ENCODE results near the gene CLSTN2.

CLSTN2 gene

DNA sequence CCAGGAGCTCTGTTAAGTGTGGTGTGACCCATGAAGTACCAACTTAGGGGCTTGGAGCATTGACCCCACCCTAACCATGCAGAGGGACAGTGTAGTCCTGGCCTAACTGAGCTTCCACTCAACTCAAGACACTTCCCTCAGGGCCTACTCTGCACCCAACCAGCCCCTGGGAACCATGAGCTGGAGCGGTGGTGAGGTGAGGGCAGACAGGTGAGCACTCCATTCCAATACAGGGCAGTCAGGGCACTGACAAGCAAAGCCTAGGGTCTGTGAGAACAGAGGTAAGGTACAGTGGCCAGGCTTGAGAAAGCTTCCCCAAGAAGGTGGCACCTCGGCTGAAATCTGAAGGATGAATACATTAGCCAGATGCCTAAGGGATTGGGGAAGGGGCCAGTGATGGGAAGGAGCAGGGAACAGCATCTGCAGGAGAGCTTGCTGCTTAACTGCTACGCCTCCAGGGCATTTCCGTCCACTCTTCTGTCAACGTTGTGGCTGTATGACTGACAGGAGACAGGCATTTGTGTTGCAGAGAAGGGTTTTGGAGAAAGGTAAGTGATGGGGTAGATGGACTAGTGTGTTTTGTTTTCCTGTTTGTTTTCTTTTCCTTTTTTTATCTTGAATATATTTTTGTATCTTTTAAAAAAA is 499.4 kb downstream of the CLSTN2 start:
- DNase-seq: no peak

- DNase-seq: no peak
Measured at GRCh38 chr3:140436421-140436820, 501.4 kb downstream of the CLSTN2 start.

DNA sequence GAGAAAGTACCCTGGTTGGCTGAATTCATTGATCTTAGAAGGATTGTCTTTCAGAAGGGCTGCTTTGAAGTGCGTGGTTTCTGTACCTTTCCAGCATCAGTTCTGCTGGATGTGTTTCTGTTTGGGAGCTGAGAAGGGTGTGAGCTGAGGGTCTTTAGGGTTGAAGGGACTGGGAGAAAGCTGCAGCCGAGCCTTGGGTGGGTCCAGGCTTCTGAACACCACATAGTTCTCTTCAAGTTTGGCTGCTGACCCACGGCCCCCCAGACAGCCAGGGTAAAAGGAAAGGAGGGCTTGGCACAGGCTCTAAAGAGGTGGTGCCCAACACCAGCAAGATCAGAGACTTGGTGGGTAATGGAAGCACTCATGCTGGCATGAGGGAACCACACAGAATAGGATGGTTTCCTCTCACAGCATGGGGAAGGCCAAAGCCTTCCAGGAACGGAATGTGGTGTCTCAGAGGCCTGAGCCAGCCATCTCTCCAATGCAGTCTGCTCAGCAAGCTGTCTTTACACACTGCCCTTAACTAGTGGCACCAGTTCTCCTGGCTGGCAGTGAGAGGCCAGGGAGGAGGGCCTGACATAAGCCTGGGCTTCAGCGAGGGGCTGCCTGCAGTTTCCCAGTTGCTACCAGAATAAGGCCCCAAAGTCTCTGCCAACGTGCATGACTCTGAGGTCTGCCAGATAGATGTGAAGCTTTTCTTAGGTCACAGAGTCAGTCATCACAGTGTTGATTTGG is 503.9 kb downstream of the CLSTN2 start:
- DNase-seq: no peak

- no peak for DNase-seq
Measured at GRCh38 chr3:140439527-140439926, 504.5 kb downstream of the CLSTN2 start.

DNA sequence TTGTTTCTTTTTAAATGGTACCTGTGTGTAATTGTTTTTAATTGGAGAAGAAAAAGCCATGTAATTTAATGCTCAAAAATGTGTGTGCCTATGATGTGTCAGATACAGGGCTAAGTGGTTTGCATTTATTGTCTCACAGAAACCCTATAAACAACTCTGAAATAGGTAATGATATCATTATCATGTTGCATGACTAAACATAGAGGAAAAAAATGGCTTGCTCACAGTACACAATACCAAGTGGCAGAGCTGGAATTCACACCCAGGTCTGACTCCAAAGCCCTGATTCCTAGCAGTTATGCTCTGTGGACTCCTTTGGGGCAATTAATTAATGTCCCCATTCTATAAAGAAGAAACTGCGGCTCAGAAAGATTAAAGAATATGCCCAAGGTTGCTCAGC is 505.5 kb downstream of the CLSTN2 start:
- no peak for DNase-seq

- no peak for DNase-seq
Measured at GRCh38 chr3:140441006-140441405, 506.0 kb downstream of the CLSTN2 start.

GRCh38 chr3:140442621-140443020 is 507.6 kb downstream of the CLSTN2 start:
- no peak for DNase-seq

DNA sequence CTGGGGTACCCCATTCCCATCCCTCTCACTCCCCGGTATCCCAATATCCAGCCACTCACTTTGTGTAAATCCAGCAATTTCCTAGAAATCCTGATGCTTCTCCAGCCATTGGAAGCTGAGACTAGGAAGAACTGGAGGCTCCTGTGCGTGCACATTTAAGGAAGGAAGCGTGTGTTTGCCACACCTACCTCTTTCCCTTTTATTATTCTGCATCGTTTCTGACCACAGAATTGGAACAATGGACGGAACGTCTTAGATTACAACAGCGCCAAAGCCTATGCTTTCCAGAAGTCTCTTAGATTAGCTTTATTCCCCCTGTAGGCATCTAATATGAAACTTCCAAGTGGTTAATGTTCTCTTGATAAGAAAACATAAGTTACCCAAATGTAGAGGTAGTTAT is 508.1 kb downstream of the CLSTN2 start:
- DNase-seq: no peak

GRCh38 chr3:140443806-140444205 is 508.8 kb downstream of the CLSTN2 start:
- DNase-seq: no peak

GRCh38 chr3:140446734-140447133 is 511.7 kb downstream of the CLSTN2 start:
- no peak for DNase-seq

- DNase-seq: no peak
Measured at GRCh38 chr3:140447136-140447535, 512.2 kb downstream of the CLSTN2 start.

DNA sequence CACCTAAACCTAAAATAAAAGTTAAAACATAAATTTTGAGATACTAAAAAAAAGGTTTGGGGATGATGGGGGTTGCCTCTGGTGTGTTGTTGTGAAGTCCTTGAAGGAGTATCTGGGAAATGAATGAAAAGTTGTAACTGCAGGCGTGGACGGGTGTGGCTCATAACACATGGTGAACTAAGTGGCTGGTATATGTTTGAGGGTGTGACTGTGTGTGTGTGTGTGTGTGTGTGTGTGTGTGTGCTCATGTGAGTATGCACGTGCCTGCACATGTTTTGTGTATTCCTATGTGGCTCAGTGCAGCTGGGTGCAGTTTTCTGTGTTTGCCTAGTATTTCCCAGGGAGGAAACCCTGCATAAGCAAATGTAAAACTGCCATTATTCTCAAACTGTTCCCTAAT is 513.0 kb downstream of the CLSTN2 start:
- DNase-seq: no peak

DNA sequence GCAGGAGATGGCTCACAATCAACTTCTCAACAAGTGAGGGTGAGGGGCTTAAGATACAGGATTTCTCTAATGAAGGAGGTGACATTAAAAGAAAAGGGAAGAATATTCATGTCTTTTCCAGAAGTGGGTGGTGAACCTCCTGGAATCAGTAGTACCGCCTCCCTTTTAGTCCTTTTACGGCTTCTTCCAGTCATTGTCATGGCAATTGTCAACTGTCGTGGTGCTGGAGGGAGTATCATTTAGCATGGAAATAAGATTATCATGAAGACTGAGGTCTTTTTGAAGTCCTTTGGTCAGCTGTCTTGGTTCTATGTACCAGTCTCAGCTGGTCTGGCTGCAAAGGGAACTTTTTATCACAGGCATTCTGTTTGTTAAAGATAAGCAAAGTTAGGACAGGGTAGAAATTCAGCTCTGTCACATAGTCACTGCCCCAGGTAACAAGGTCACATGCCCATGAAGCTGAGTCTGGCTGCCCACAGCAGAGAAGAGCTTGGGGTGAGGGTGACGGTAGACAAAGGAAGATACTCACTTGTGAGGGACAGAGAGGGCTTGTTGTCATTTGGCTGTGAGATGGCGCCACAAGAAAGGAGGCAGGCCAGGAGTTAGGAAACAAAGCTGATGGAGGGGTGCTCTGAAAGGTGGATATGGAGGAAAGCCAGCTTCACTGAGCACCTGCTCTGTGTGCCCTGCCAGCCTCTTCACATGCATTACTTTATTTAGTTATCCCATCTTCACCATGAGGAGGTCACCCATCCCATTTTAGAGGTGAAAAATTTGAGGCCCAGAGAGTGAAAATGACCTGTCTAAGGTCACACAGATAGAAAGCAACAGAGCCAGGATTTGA is 514.6 kb downstream of the CLSTN2 start:
- no peak for DNase-seq

DNA sequence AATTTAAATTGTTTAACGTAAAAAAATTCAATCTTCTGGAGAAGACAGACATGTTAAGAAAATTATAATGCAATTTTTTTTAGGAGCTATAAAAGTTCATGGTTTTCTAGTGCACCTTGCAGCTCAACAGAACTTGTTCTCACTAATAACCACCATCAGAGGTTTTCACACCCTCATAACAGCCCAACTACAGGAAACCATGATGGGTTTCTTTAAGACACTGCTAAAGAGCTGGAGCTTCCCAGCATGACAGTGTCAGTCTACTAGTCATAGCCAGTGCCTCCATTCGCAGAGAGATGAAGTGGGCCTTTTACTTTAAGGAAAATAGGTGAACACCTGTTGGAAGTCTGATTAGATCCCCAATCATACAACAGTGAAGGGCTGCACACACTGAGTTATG is 518.8 kb downstream of the CLSTN2 start:
- DNase-seq: no peak

DNA sequence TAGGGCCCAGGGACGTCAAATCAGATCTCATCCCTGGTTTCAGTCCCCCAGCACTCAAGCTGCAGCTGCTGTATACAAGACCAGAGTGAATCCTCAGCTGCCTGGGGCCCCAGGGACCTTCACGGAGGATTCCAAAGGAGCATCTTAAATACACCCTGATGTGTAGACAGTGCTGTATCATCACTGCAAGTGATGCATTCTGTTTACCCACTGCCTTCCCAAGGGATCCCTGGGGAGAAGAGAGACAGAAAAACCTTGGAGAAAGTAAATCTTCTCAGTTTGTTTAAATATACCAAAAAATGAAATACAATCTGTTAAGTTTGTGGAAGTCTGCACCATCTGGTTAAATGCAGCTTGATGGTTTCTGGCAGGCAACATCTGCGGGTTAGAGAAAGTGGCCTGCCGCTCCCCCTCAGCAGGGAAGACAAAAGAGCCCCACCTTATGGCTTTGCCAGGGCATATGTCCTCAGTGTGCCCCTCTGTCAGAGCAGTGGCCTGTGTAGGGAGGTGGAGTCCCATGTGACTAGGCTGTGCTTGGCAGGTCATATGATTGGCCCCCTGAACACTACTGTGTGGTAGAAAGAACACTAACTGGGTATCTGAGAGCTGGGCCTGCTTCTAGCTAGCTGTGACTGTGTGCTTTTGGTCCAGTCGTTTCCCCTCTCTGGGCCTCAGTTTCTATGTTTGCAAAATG is 520.7 kb downstream of the CLSTN2 start:
- no peak for DNase-seq

GRCh38 chr3:140456974-140457373 is 522.0 kb downstream of the CLSTN2 start:
- DNase-seq: no peak

DNA sequence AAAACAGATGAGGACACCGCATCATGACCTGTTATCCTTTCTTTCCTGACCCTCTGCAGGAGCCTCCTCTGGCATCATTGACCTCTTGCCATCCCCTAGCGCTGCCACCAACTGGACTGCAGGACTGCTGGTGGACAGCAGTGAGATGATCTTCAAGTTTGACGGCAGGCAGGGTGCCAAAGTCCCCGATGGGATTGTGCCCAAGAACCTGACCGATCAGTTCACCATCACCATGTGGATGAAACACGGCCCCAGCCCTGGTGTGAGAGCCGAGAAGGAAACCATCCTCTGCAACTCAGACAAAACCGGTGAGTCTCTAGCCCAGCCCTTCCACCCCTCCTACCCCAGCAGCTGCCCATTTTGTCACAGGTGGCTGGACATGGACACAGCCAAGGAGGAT is 524.5 kb downstream of the CLSTN2 start:
- no peak for DNase-seq

GRCh38 chr3:140461250-140461649 is 526.3 kb downstream of the CLSTN2 start:
- DNase-seq: no peak

GRCh38 chr3:140463355-140463754 is 528.4 kb downstream of the CLSTN2 start:
- no peak for DNase-seq

DNA sequence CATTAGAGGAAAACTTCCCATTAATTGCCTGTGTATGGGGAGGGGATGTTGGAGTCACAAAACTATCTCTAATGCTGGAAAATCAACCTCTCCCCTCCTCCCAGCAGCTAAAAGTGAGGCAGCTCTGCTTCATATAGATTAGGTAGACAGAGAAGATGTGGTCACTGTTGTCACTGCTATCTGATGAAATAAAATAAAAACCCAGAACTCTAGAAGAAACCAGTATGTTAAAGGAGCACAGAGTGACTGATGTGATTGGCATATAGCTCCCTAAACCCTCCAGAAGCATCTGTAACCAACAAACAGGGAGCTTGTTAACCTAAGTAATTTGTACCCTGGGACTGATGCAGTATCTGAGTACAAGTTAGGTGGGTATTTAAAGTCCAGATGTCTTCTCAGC is 531.0 kb downstream of the CLSTN2 start:
- no peak for DNase-seq

GRCh38 chr3:140466535-140466934 is 531.5 kb downstream of the CLSTN2 start:
- no peak for DNase-seq

GRCh38 chr3:140467104-140467577 is 532.2 kb downstream of the CLSTN2 start:
- DNase-seq: no peak

- no peak for DNase-seq
Measured at GRCh38 chr3:140467796-140468315, 532.9 kb downstream of the CLSTN2 start.

Measured in activated naive CD4-positive, alpha-beta T cell (primary cell).